ENCODE results near the gene ASF1B. TPM values are rescaled to one million over a fixed set of nuclear protein-coding genes. Genes with fewer than 3 reads are reported as not detected.

ASF1B gene
- total RNA-seq, 1 donor from 2014 or later = 16.4 TPM

DNA sequence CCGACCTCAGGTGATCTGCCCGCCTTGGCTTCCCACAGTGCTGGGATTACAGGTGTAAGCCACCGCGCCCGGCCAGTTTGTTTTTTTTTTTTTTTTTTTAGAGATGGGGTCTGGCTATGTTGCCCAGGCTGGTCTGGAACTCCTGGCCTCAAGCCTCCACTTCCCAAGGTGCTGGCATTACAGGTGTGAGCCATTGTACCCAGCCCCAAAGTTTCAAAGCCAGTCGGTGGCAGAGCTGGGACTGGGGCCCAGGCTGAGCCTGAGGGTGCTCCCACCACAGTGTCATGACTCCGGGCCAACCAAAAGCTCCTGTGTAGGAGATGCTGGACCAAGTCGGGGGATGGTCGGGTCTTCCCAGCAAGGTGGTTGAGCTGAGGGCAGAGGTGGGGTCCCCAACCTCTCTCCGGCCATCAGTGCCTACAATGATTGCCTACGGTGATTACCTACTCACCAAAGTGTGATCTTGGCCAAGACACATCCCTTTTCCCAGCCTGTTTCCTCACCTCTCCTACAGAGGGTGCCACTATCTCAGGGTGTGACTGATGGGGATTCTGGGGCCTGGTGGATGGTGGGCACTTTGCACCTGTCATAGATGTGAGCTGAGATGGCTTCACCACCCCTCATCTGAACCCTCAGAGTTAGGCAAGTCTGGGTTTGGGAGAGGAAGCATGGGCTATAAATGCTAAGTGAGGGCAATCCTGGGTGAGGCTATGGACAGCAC lies 40.0 kb downstream of the ASF1B start:
- TF ChIP-seq EZH2 (IDR thresholded peaks at IDR 0.05) (no peak), EZH2phosphoT487 (IDR thresholded peaks at IDR 0.05) (no peak)
- TF ChIP-seq, protein P1, sequence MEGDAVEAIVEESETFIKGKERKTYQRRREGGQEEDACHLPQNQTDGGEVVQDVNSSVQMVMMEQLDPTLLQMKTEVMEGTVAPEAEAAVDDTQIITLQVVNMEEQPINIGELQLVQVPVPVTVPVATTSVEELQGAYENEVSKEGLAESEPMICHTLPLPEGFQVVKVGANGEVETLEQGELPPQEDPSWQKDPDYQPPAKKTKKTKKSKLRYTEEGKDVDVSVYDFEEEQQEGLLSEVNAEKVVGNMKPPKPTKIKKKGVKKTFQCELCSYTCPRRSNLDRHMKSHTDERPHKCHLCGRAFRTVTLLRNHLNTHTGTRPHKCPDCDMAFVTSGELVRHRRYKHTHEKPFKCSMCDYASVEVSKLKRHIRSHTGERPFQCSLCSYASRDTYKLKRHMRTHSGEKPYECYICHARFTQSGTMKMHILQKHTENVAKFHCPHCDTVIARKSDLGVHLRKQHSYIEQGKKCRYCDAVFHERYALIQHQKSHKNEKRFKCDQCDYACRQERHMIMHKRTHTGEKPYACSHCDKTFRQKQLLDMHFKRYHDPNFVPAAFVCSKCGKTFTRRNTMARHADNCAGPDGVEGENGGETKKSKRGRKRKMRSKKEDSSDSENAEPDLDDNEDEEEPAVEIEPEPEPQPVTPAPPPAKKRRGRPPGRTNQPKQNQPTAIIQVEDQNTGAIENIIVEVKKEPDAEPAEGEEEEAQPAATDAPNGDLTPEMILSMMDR (IDR thresholded peaks at IDR 0.05) = no peak
- Histone ChIP-seq H3K9ac (no peak overlapping the region), H3K4me3 (no peak overlapping the region), H3K9me3 (ENCODE audit: low read depth) (peaks cover 7% of the 10 kb centered on the region), H3K27ac (no peak overlapping the region), H3K36me3 (no peaks in the 10 kb centered on the region), H4K20me1 (ENCODE audit: low read depth) (peaks cover 3% of the 10 kb centered on the region), H3K4me1 (peaks cover 10% of the 10 kb centered on the region), H3K79me2 (ENCODE audit: low read depth) (no peaks in the 10 kb centered on the region), H3K27me3 (peaks cover 10% of the 10 kb centered on the region), H3F3A (ENCODE audit: low read depth) (peaks cover 16% of the 10 kb centered on the region), H3K4me2 (no peak overlapping the region), H2AFZ (replicated peaks) (no peak overlapping the region)
- peaks cover 11% of the 10 kb centered on the region for H3K4me1 Mint-ChIP-seq
- peaks cover 17% of the 10 kb centered on the region for H3K9me3 Mint-ChIP-seq
- DNase-seq (ENCODE audit: low spot score) = no peak
- H3K27ac Mint-ChIP-seq = no peak overlapping the region
- H3K4me3 Mint-ChIP-seq = no peak overlapping the region
- peaks cover 6% of the 10 kb centered on the region for H3K27me3 Mint-ChIP-seq (ENCODE audit: insufficient read depth, low read depth)
- H3K36me3 Mint-ChIP-seq = peaks cover 30% of the 10 kb centered on the region

DNA sequence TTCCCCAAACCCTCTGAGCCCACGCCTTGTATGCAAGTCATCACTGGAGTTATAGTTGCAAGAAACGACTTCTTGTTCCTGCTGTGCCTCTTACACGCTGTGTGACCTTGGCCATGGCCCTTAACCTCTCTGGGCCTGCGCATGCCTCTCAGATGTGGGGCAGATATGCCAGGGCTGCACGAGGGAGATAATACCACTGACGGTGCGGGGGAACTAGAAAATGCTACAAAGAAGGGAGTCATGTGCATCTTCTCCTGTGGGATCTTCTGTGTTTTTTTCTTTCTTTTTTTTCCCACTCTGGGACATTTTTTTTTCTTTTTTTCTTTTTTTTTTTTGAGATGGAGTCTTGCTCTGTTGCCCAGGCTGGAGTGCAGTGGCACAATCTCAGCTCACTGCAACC lies 41.5 kb downstream of the ASF1B start:
- peaks cover 10% of the 10 kb centered on the region for H3K27me3 ChIP-seq
- H3K79me2 ChIP-seq (ENCODE audit: low read depth) = no peaks in the 10 kb centered on the region
- no peak for TF ChIP-seq EZH2phosphoT487 (IDR thresholded peaks at IDR 0.05)
- TF ChIP-seq EZH2 (IDR thresholded peaks at IDR 0.05) = no peak
- TF ChIP-seq, protein P1 (IDR thresholded peaks at IDR 0.05) = no peak
- H3K4me1 ChIP-seq = peaks cover 10% of the 10 kb centered on the region
- H3K27me3 Mint-ChIP-seq (ENCODE audit: insufficient read depth, low read depth) = peaks cover 6% of the 10 kb centered on the region
- peaks cover 26% of the 10 kb centered on the region for H3K36me3 Mint-ChIP-seq
- H3K9me3 ChIP-seq (ENCODE audit: low read depth) = peaks cover 7% of the 10 kb centered on the region
- H4K20me1 ChIP-seq (ENCODE audit: low read depth) = peaks cover 3% of the 10 kb centered on the region
- no peak overlapping the region for H3K4me3 Mint-ChIP-seq
- no peaks in the 10 kb centered on the region for H3K36me3 ChIP-seq
- peaks cover 17% of the 10 kb centered on the region for H3K9me3 Mint-ChIP-seq
- H3K27ac ChIP-seq = no peak overlapping the region
- peak overlapping the region; percentile 52 for H3K27ac Mint-ChIP-seq
- DNase-seq (ENCODE audit: low spot score) = no peak
- no peak overlapping the region for H2AFZ ChIP-seq (replicated peaks)
- H3K4me3 ChIP-seq = no peak overlapping the region
- H3K4me2 ChIP-seq = no peak overlapping the region
- H3F3A ChIP-seq (ENCODE audit: low read depth) = peaks cover 20% of the 10 kb centered on the region
- H3K9ac ChIP-seq = no peak overlapping the region
- peaks cover 12% of the 10 kb centered on the region for H3K4me1 Mint-ChIP-seq

DNA sequence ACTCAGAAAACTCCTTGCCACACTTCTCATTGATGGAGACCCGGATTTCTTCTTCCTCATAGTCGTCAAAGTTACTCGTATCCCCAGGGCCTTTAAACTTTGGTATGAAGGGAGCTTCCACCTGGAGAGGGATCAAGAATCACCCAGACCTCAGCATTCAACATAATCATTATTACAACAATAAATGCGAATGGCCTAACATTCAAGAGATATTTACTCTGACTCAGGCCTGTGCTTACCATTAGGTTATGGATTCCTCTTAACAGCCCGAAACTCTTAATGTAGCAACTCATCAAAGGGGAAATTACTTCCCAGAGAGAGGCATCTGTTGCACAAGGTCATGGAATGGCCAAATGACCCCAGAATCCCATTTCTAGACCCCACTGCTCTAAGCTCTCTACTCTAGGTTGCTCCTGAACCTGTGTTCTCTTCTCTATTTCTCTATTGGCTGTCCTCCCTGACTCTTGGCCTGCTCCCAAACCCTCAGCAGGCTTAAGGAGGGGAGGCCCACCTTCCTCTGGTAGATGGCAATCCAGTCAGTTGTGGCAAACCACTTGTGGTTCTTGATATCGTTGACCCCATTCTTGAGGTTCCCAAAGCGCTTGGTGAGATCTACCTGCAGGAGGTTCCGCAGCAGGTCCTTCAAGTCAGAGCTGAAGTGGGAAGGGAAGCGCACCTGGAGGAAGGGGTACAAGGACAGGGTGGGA lies 43.1 kb downstream of the ASF1B start:
- peaks cover 15% of the 10 kb centered on the region for H4K20me1 ChIP-seq (ENCODE audit: low read depth)
- no peaks in the 10 kb centered on the region for H3K36me3 ChIP-seq
- Mint-ChIP-seq H3K9me3 (peaks cover 17% of the 10 kb centered on the region), H3K4me3 (peak overlapping the region; percentile 76), H3K27me3 (ENCODE audit: insufficient read depth, low read depth) (peaks cover 10% of the 10 kb centered on the region), H3K4me1 (peaks cover 16% of the 10 kb centered on the region), H3K27ac (no peak overlapping the region), H3K36me3 (peaks cover 34% of the 10 kb centered on the region)
- peaks cover 7% of the 10 kb centered on the region for H3K9me3 ChIP-seq (ENCODE audit: low read depth)
- H3K4me2 ChIP-seq = no peak overlapping the region
- H3K4me1 ChIP-seq = peaks cover 15% of the 10 kb centered on the region
- TF ChIP-seq, protein P1 (IDR thresholded peaks at IDR 0.05) = no peak
- TF ChIP-seq EZH2phosphoT487 (IDR thresholded peaks at IDR 0.05) = no peak
- TF ChIP-seq EZH2 (IDR thresholded peaks at IDR 0.05) = no peak
- no peak overlapping the region for H2AFZ ChIP-seq (replicated peaks)
- peaks cover 24% of the 10 kb centered on the region for H3K27me3 ChIP-seq
- H3K9ac ChIP-seq = no peak overlapping the region
- no peak overlapping the region for H3K27ac ChIP-seq
- no peaks in the 10 kb centered on the region for H3K79me2 ChIP-seq (ENCODE audit: low read depth)
- DNase-seq (ENCODE audit: low spot score) = no peak
- H3K4me3 ChIP-seq = no peak overlapping the region
- peaks cover 35% of the 10 kb centered on the region for H3F3A ChIP-seq (ENCODE audit: low read depth)
